CD4-positive, alpha-beta memory T cell (primary cell): ENCODE data around the gene TANGO2. TPM values are rescaled to one million over a fixed set of nuclear protein-coding genes. Genes with fewer than 3 reads are reported as not detected.

Source experiments
- CTCF ChIA-PET: fragments of 350-600 bp; sonication (Branson Sonifier 250); formaldehyde crosslinking; loops from one replicate; lab custom pipeline; 2021; ENCODE audit warnings: inconsistent platforms; ENCODE audit not compliant: partially characterized antibody; lab: Charles Lee
- POLR2A ChIA-PET: fragments of 350-600 bp; sonication (Branson Sonifier 250); formaldehyde crosslinking; loops from one replicate; lab custom pipeline; 2021; ENCODE audit not compliant: partially characterized antibody; lab: Charles Lee
- DNase-seq, 5 donors: peaks; one replicate each; pipeline versions ENCODE4 v3.0.0 to v3.0.0-alpha.2; 2020 to 2022; ENCODE audit warnings: mixed read lengths in 1 of 5
- H3K27ac ChIP-seq: one replicate; pipeline ENCODE4 v1.7.0; 2013; ENCODE audit warnings: low read depth, low read length
- H3K27me3 ChIP-seq: 2 replicates; pipeline ENCODE4 v1.7.0; 2013; ENCODE audit warnings: mild to moderate bottlenecking, low read length, moderate library complexity; ENCODE audit not compliant: insufficient read depth
- H3K36me3 ChIP-seq: 2 replicates; pipeline ENCODE4 v1.7.0; 2013; ENCODE audit warnings: mild to moderate bottlenecking, low read length, moderate library complexity; ENCODE audit not compliant: insufficient read depth
- H3K4me1 ChIP-seq: 2 replicates; pipeline ENCODE4 v1.7.0; 2013; ENCODE audit warnings: mild to moderate bottlenecking, low read length, moderate library complexity; ENCODE audit not compliant: insufficient read depth
- H3K4me3 ChIP-seq, 2 donors: one replicate each; pipeline ENCODE4 v1.7.0; 2013; ENCODE audit warnings: low read length in 2 of 2, mild to moderate bottlenecking in 1 of 2
- H3K9me3 ChIP-seq, 2 donors: one replicate each; pipeline ENCODE4 v1.7.0; 2013; ENCODE audit warnings: low read length in 2 of 2, control low read depth in 1 of 2; ENCODE audit not compliant: control insufficient read depth in 1 of 2
- H3K27ac Mint-ChIP-seq, 7 donors: one replicate each; pipeline ENCODE4 v1.8.0; 2020 to 2021; ENCODE audit warnings: mixed read lengths in 7 of 7, mild to moderate bottlenecking in 6 of 7, inconsistent platforms in 3 of 7, moderate library complexity in 3 of 7
- H3K27me3 Mint-ChIP-seq, 2 donors: one replicate each; pipeline ENCODE4 v1.8.0; 2020 to 2021; ENCODE audit warnings: mixed read lengths in 2 of 2
- H3K36me3 Mint-ChIP-seq, 2 donors: one replicate each; pipeline ENCODE4 v1.8.0; 2020 to 2021; ENCODE audit warnings: mixed read lengths in 2 of 2, inconsistent platforms in 1 of 2, mild to moderate bottlenecking in 1 of 2
- H3K4me1 Mint-ChIP-seq, 4 donors: one replicate each; pipeline ENCODE4 v1.8.0; 2020 to 2021; ENCODE audit warnings: mixed read lengths in 4 of 4, mild to moderate bottlenecking in 1 of 4
- H3K4me3 Mint-ChIP-seq, 8 donors: one replicate each; pipeline ENCODE4 v1.8.0; 2020 to 2021; ENCODE audit warnings: mixed read lengths in 8 of 8, mild to moderate bottlenecking in 7 of 8, moderate library complexity in 6 of 8, inconsistent platforms in 3 of 8
- H3K9me3 Mint-ChIP-seq, 8 donors: one replicate each; pipeline ENCODE4 v1.8.0; 2020 to 2021; ENCODE audit warnings: mixed read lengths in 8 of 8, mild to moderate bottlenecking in 5 of 8, inconsistent platforms in 3 of 8, moderate library complexity in 1 of 8
- intact Hi-C: fragments of 100-400 bp; cut with micrococcal nuclease; formaldehyde crosslinking; loops from one replicate; pipeline ENCODE4 v1.15.1; 2023
- polyA plus RNA-seq, 2 donors: library from polyadenylated mRNA; unstranded; fragments of 300-500 nt; fragmentation: Illumina TruSeq; gene quantifications; one replicate each; pipeline ENCODE4 v1.2.3, GENCODE V29; 2021
- total RNA-seq, 2 experiments: library from RNA; stranded (reverse); gene quantifications; one replicate each; pipeline ENCODE4 v1.2.3, GENCODE V29; 2021

TANGO2 gene
- total and polyA plus RNA-seq, 4 experiments from 2014 or later = 40.9 to 51.5 (median 47.3) TPM

GRCh38 chr22:19979712-19980493 is 41.0 kb upstream of the TANGO2 start:
- no peaks in the 10 kb centered on the region for H3K4me1 ChIP-seq
- H3K9me3 ChIP-seq = no peaks in the 10 kb centered on the region
- H3K27ac ChIP-seq = no peak overlapping the region
- Mint-ChIP-seq H3K9me3 (peaks cover 0 to 2% (median 0%) of the 10 kb centered on the region in 8 donors), H3K4me1 (peaks cover 0 to under 1% (median 0%) of the 10 kb centered on the region in 4 donors), H3K27ac (no peak overlapping the region), H3K27me3 (no peaks in the 10 kb centered on the region), H3K4me3 (no peak overlapping the region), H3K36me3 (no peaks in the 10 kb centered on the region)
- no peak for DNase-seq
- ChIA-PET CTCF (no interaction called here), POLR2A (no interaction called here)
- no peaks in the 10 kb centered on the region for H3K27me3 ChIP-seq
- H3K4me3 ChIP-seq = no peak overlapping the region
- intact Hi-C loops = no loop called here
- no peaks in the 10 kb centered on the region for H3K36me3 ChIP-seq

- ChIA-PET POLR2A (no interaction called here), CTCF (no interaction called here)
- no peaks in the 10 kb centered on the region for H3K27me3 ChIP-seq
- Mint-ChIP-seq H3K36me3 (no peaks in the 10 kb centered on the region), H3K4me3 (no peak overlapping the region), H3K9me3 (peaks cover 0 to 2% (median 0%) of the 10 kb centered on the region in 8 donors), H3K4me1 (no peaks in the 10 kb centered on the region), H3K27me3 (peaks cover 0 to 2% of the 10 kb centered on the region in 2 donors), H3K27ac (no peak overlapping the region)
- no peak for DNase-seq
- no peak overlapping the region for H3K4me3 ChIP-seq
- H3K27ac ChIP-seq = no peak overlapping the region
- no peaks in the 10 kb centered on the region for H3K9me3 ChIP-seq
- no peaks in the 10 kb centered on the region for H3K4me1 ChIP-seq
- intact Hi-C loops = no loop called here
- H3K36me3 ChIP-seq = no peaks in the 10 kb centered on the region
These were observed 40.1 kb upstream of the TANGO2 start for GRCh38 chr22:19980766-19981165.

GRCh38 chr22:19981171-19981960 is 39.5 kb upstream of the TANGO2 start:
- Mint-ChIP-seq H3K27ac (no peak overlapping the region), H3K36me3 (no peaks in the 10 kb centered on the region), H3K9me3 (peaks cover 0 to 2% (median 0%) of the 10 kb centered on the region in 8 donors), H3K4me1 (peaks cover 0 to 3% (median 0%) of the 10 kb centered on the region in 4 donors), H3K27me3 (peaks cover 0 to 2% of the 10 kb centered on the region in 2 donors), H3K4me3 (no peak overlapping the region)
- Histone ChIP-seq H3K27ac (no peak overlapping the region), H3K4me1 (peaks cover 2% of the 10 kb centered on the region), H3K36me3 (no peaks in the 10 kb centered on the region), H3K4me3 (no peak overlapping the region), H3K27me3 (no peaks in the 10 kb centered on the region), H3K9me3 (no peaks in the 10 kb centered on the region)
- intact Hi-C loops = no loop called here
- CTCF ChIA-PET = no interaction called here
- DNase-seq = no peak
- POLR2A ChIA-PET = no interaction called here

- Mint-ChIP-seq H3K27me3 (peaks cover 0 to 2% of the 10 kb centered on the region in 2 donors), H3K36me3 (no peaks in the 10 kb centered on the region), H3K9me3 (peaks cover 0 to 2% (median 0%) of the 10 kb centered on the region in 8 donors), H3K27ac (no peak overlapping the region), H3K4me3 (no peak overlapping the region), H3K4me1 (peaks cover 0 to 4% (median 0%) of the 10 kb centered on the region in 4 donors)
- H3K27me3 ChIP-seq = no peaks in the 10 kb centered on the region
- H3K27ac ChIP-seq = no peak overlapping the region
- CTCF ChIA-PET = no interaction called here
- no peak overlapping the region for H3K4me3 ChIP-seq
- POLR2A ChIA-PET = no interaction called here
- H3K9me3 ChIP-seq = no peaks in the 10 kb centered on the region
- peaks cover 6% of the 10 kb centered on the region for H3K4me1 ChIP-seq
- DNase-seq = no peak
- no peaks in the 10 kb centered on the region for H3K36me3 ChIP-seq
- intact Hi-C loops = no loop called here
These were observed 38.7 kb upstream of the TANGO2 start for GRCh38 chr22:19981961-19982920.

- Mint-ChIP-seq H3K4me1 (peaks cover 0 to 4% (median 0%) of the 10 kb centered on the region in 4 donors), H3K27me3 (peaks cover 0 to 2% of the 10 kb centered on the region in 2 donors), H3K27ac (no peak overlapping the region), H3K36me3 (no peaks in the 10 kb centered on the region), H3K9me3 (peaks cover 0 to 2% (median 0%) of the 10 kb centered on the region in 8 donors), H3K4me3 (peak overlapping the region in 1 of 8 donors; percentile 15)
- ChIA-PET CTCF (no interaction called here), POLR2A (no interaction called here)
- peaks cover 14% of the 10 kb centered on the region for H3K4me1 ChIP-seq
- DNase-seq = no peak
- no peaks in the 10 kb centered on the region for H3K9me3 ChIP-seq
- no peaks in the 10 kb centered on the region for H3K36me3 ChIP-seq
- H3K27ac ChIP-seq = no peak overlapping the region
- H3K27me3 ChIP-seq = no peaks in the 10 kb centered on the region
- intact Hi-C loops = no loop called here
- H3K4me3 ChIP-seq = no peak overlapping the region
These were observed 37.8 kb upstream of the TANGO2 start for GRCh38 chr22:19982991-19983578.

GRCh38 chr22:19983741-19984140 is 37.2 kb upstream of the TANGO2 start:
- Mint-ChIP-seq H3K4me1 (peaks cover 0 to 4% (median 0%) of the 10 kb centered on the region in 4 donors), H3K4me3 (peak overlapping the region in 2 of 8 donors; percentile 15 to 23), H3K27ac (no peak overlapping the region), H3K27me3 (peaks cover 0 to 2% of the 10 kb centered on the region in 2 donors), H3K36me3 (no peaks in the 10 kb centered on the region), H3K9me3 (peaks cover 0 to 2% (median 0%) of the 10 kb centered on the region in 8 donors)
- no peaks in the 10 kb centered on the region for H3K9me3 ChIP-seq
- peaks cover 19% of the 10 kb centered on the region for H3K4me1 ChIP-seq
- CTCF ChIA-PET = no interaction called here
- no peaks in the 10 kb centered on the region for H3K36me3 ChIP-seq
- H3K27me3 ChIP-seq = no peaks in the 10 kb centered on the region
- DNase-seq = no peak
- H3K4me3 ChIP-seq = no peak overlapping the region
- POLR2A ChIA-PET = no interaction called here
- intact Hi-C loops = no loop called here
- no peak overlapping the region for H3K27ac ChIP-seq
